WTC11 (cell line): ENCODE measurements around the gene RAB15. TPM values are rescaled to one million over a fixed set of nuclear protein-coding genes. Genes with fewer than 3 reads are reported as not detected.

ENCODE experiments used
- ATAC-seq: fragments of 200-7000 bp; cut with Tn5 transposase; 2 replicates; pipeline ENCODE4 v1.10.0; 2021; ENCODE audit warnings: mild to moderate bottlenecking, moderate library complexity
- CTCF ChIA-PET: fragments of 300-600 bp; sonication (Branson Sonifier 250); formaldehyde crosslinking; loops from one replicate; lab custom pipeline; 2021; ENCODE audit warnings: antibody characterized with exemption; lab: Charles Lee
- POLR2A ChIA-PET: fragments of 350-600 bp; sonication (Branson Sonifier 250); formaldehyde crosslinking; loops from one replicate; lab custom pipeline; 2021; ENCODE audit warnings: antibody characterized with exemption; lab: Charles Lee
- DNase-seq: peaks from one replicate; pipeline ENCODE4 v3.0.0; 2021; ENCODE audit warnings: low spot score
- H3K27ac Mint-ChIP-seq: 2 replicates; pipeline ENCODE4 v1.8.0; 2021; ENCODE audit warnings: mixed read lengths
- H3K27me3 Mint-ChIP-seq: 2 replicates; pipeline ENCODE4 v1.8.0; 2021; ENCODE audit warnings: low read depth, mild to moderate bottlenecking, moderate library complexity, mixed read lengths
- H3K36me3 Mint-ChIP-seq: 2 replicates; pipeline ENCODE4 v1.8.0; 2021; ENCODE audit warnings: mixed read lengths
- H3K4me1 Mint-ChIP-seq: 2 replicates; pipeline ENCODE4 v1.8.0; 2022; ENCODE audit warnings: mixed read lengths
- H3K4me3 Mint-ChIP-seq: 2 replicates; pipeline ENCODE4 v1.8.0; 2021; ENCODE audit warnings: mild to moderate bottlenecking, moderate library complexity, mixed read lengths
- H3K9me3 Mint-ChIP-seq: 2 replicates; pipeline ENCODE4 v1.8.0; 2021; ENCODE audit warnings: mixed read lengths
- ELF4 ChIP-seq: sonication (generic); formaldehyde crosslinking; IDR thresholded peaks from 2 replicates; pipeline ENCODE4 v1.8.1; 2022; ENCODE audit warnings: low read depth, mild to moderate bottlenecking, moderate library complexity, missing genetic modification reagents
- EMX1 ChIP-seq: fragments of 250-450 bp; sonication (Bioruptor Pico); IDR thresholded peaks from 2 replicates; pipeline ENCODE4 v1.8.0; 2021; ENCODE audit warnings: mild to moderate bottlenecking
- FOXJ3 ChIP-seq: sonication (generic); formaldehyde crosslinking; IDR thresholded peaks from 2 replicates; pipeline ENCODE4 v1.9.0; 2021; ENCODE audit warnings: missing genetic modification reagents, mild to moderate bottlenecking, borderline replicate concordance
- GRHL2 ChIP-seq: fragments of 250-450 bp; sonication (Bioruptor Pico); IDR thresholded peaks from 2 replicates; pipeline ENCODE4 v1.8.0; 2022; ENCODE audit warnings: mild to moderate bottlenecking, moderate library complexity; ENCODE audit not compliant: insufficient replicate concordance, severe bottlenecking
- HMGA2 ChIP-seq: fragments of 250-450 bp; sonication (Bioruptor Pico); IDR thresholded peaks from 2 replicates; pipeline ENCODE4 v1.4.0; 2021; ENCODE audit warnings: mild to moderate bottlenecking, moderate library complexity
- JUN ChIP-seq: sonication (generic); formaldehyde crosslinking; IDR thresholded peaks from 2 replicates; pipeline ENCODE4 v1.8.0; 2023; ENCODE audit warnings: mild to moderate bottlenecking, missing genetic modification reagents
- KAT7 ChIP-seq: sonication (generic); formaldehyde crosslinking; IDR thresholded peaks from 2 replicates; pipeline ENCODE4 v1.8.1; 2023; ENCODE audit warnings: missing genetic modification reagents, mild to moderate bottlenecking, borderline replicate concordance
- MYBL2 ChIP-seq: sonication (generic); formaldehyde crosslinking; IDR thresholded peaks from 2 replicates; pipeline ENCODE4 v1.8.1; 2023; ENCODE audit warnings: mild to moderate bottlenecking, moderate library complexity, missing genetic modification reagents
- NFYB ChIP-seq: sonication (generic); formaldehyde crosslinking; conservative IDR thresholded peaks from 2 replicates; pipeline ENCODE4 v1.8.0; 2022; ENCODE audit warnings: low read depth, missing genetic modification reagents
- PRRX2 ChIP-seq: fragments of 250-450 bp; sonication (Bioruptor Pico); IDR thresholded peaks from 2 replicates; pipeline ENCODE4 v1.8.0; 2021; ENCODE audit warnings: mild to moderate bottlenecking
- TEAD1 ChIP-seq: sonication (generic); formaldehyde crosslinking; IDR thresholded peaks from 2 replicates; pipeline ENCODE4 v1.8.0; 2022; ENCODE audit warnings: mild to moderate bottlenecking, missing genetic modification reagents
- ZBTB21 ChIP-seq: sonication (generic); formaldehyde crosslinking; IDR thresholded peaks from 2 replicates; pipeline ENCODE4 v1.8.1; 2023; ENCODE audit warnings: mild to moderate bottlenecking, missing genetic modification reagents, borderline replicate concordance
- ZNF219 ChIP-seq: sonication (generic); formaldehyde crosslinking; IDR thresholded peaks from 2 replicates; pipeline ENCODE4 v1.8.0; 2023; ENCODE audit warnings: missing genetic modification reagents, mild to moderate bottlenecking, borderline replicate concordance
- total RNA-seq: library from RNA; stranded (reverse); gene quantifications from 3 replicates; pipeline ENCODE4 v1.2.3, GENCODE V29; 2021
- TF ChIP-seq, protein P1 (sequence below): fragments of 250-450 bp; sonication (Bioruptor Pico); IDR thresholded peaks from 2 replicates; pipeline ENCODE4 v1.9.0; 2021; ENCODE audit warnings: mild to moderate bottlenecking, borderline replicate concordance
- TF ChIP-seq, protein P2 (sequence below): sonication (generic); formaldehyde crosslinking; IDR thresholded peaks from 2 replicates; pipeline ENCODE4 v1.8.0; 2023; ENCODE audit warnings: missing genetic modification reagents, mild to moderate bottlenecking, borderline replicate concordance
- TF ChIP-seq, protein P3 (sequence below): sonication (generic); formaldehyde crosslinking; IDR thresholded peaks from 2 replicates; pipeline ENCODE4 v1.8.0; 2023; ENCODE audit warnings: missing genetic modification reagents
- TF ChIP-seq, protein P4 (sequence below): fragments of 250-450 bp; sonication (Bioruptor Pico); IDR thresholded peaks from 2 replicates; pipeline ENCODE4 v2.1.2; 2022; ENCODE audit warnings: mild to moderate bottlenecking, moderate library complexity
- TF ChIP-seq, protein P5 (sequence below): sonication (generic); formaldehyde crosslinking; IDR thresholded peaks from 2 replicates; pipeline ENCODE4 v1.8.1; 2022; ENCODE audit warnings: mild to moderate bottlenecking, missing genetic modification reagents, moderate library complexity, borderline replicate concordance

RAB15 gene
- total RNA-seq, 1 experiment from 2014 or later = 49.1 TPM

DNA sequence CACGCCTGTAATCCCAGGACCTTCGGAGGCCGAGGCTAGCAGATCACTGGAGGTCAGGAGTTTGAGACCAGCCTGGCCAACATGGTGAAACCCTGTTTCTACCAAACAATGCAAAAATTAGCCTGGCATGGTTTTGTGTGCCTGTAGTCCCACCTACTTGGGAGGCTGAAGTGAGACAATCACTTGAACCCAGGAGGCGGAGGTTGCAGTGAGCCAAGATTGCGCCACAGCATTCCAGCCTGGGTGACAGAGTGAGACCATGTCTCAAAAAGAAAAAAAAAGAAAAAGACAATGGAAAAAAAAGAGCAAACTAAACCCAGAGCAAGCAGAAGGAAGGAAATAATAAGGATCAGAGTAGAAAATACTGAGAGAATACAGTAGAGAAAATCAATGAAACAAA lies 52.5 kb downstream of the RAB15 start:
- Mint-ChIP-seq H3K27ac (no peak overlapping the region), H3K4me3 (no peak overlapping the region), H3K9me3 (peaks cover 7% of the 10 kb centered on the region; the same call in 1 of the 2 replicates), H3K36me3 (peaks cover 20% of the 10 kb centered on the region), H3K27me3 (no peaks in the 10 kb centered on the region), H3K4me1 (peaks cover 14% of the 10 kb centered on the region)
- no peak for ATAC-seq
- TF ChIP-seq, protein P1, sequence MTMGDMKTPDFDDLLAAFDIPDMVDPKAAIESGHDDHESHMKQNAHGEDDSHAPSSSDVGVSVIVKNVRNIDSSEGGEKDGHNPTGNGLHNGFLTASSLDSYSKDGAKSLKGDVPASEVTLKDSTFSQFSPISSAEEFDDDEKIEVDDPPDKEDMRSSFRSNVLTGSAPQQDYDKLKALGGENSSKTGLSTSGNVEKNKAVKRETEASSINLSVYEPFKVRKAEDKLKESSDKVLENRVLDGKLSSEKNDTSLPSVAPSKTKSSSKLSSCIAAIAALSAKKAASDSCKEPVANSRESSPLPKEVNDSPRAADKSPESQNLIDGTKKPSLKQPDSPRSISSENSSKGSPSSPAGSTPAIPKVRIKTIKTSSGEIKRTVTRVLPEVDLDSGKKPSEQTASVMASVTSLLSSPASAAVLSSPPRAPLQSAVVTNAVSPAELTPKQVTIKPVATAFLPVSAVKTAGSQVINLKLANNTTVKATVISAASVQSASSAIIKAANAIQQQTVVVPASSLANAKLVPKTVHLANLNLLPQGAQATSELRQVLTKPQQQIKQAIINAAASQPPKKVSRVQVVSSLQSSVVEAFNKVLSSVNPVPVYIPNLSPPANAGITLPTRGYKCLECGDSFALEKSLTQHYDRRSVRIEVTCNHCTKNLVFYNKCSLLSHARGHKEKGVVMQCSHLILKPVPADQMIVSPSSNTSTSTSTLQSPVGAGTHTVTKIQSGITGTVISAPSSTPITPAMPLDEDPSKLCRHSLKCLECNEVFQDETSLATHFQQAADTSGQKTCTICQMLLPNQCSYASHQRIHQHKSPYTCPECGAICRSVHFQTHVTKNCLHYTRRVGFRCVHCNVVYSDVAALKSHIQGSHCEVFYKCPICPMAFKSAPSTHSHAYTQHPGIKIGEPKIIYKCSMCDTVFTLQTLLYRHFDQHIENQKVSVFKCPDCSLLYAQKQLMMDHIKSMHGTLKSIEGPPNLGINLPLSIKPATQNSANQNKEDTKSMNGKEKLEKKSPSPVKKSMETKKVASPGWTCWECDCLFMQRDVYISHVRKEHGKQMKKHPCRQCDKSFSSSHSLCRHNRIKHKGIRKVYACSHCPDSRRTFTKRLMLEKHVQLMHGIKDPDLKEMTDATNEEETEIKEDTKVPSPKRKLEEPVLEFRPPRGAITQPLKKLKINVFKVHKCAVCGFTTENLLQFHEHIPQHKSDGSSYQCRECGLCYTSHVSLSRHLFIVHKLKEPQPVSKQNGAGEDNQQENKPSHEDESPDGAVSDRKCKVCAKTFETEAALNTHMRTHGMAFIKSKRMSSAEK (CRISPR knock-in tag) = no peak
- no peak for TF ChIP-seq KAT7 (CRISPR knock-in tag)
- POLR2A ChIA-PET = no interaction called here
- DNase-seq = no peak
- CTCF ChIA-PET = no interaction called here

DNA sequence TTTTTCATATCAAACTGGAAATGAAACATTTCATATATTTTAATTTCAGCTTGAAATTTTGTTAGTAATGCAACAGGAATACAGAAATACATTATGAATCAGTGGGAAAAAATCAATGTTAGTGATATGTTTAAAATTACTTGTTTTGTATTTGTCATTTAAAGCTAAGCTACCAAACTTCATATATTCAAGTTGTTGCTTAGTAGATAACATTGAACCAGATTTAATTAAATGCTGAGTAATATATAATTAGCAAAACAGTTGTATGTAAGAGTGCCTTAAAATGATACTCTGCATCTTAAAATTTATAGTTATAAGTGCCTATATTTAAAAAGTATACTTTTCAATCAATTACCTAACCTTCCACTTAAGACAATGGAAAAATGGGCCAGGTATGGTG lies 52.9 kb downstream of the RAB15 start:
- DNase-seq (no peak), ATAC-seq (no peak)
- no peak for TF ChIP-seq TEAD1 (CRISPR knock-in tag)
- TF ChIP-seq ZBTB21 (CRISPR knock-in tag) = no peak
- TF ChIP-seq, protein P2, sequence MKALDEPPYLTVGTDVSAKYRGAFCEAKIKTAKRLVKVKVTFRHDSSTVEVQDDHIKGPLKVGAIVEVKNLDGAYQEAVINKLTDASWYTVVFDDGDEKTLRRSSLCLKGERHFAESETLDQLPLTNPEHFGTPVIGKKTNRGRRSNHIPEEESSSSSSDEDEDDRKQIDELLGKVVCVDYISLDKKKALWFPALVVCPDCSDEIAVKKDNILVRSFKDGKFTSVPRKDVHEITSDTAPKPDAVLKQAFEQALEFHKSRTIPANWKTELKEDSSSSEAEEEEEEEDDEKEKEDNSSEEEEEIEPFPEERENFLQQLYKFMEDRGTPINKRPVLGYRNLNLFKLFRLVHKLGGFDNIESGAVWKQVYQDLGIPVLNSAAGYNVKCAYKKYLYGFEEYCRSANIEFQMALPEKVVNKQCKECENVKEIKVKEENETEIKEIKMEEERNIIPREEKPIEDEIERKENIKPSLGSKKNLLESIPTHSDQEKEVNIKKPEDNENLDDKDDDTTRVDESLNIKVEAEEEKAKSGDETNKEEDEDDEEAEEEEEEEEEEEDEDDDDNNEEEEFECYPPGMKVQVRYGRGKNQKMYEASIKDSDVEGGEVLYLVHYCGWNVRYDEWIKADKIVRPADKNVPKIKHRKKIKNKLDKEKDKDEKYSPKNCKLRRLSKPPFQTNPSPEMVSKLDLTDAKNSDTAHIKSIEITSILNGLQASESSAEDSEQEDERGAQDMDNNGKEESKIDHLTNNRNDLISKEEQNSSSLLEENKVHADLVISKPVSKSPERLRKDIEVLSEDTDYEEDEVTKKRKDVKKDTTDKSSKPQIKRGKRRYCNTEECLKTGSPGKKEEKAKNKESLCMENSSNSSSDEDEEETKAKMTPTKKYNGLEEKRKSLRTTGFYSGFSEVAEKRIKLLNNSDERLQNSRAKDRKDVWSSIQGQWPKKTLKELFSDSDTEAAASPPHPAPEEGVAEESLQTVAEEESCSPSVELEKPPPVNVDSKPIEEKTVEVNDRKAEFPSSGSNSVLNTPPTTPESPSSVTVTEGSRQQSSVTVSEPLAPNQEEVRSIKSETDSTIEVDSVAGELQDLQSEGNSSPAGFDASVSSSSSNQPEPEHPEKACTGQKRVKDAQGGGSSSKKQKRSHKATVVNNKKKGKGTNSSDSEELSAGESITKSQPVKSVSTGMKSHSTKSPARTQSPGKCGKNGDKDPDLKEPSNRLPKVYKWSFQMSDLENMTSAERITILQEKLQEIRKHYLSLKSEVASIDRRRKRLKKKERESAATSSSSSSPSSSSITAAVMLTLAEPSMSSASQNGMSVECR (CRISPR knock-in tag) = no peak
- no peak for TF ChIP-seq ELF4 (CRISPR knock-in tag)
- TF ChIP-seq EMX1 (CRISPR knock-in tag) = no peak
- no peak for TF ChIP-seq MYBL2 (CRISPR knock-in tag)
- TF ChIP-seq ZNF219 (CRISPR knock-in tag) = no peak
- no peak for TF ChIP-seq GRHL2 (CRISPR knock-in tag)
- TF ChIP-seq, protein P3, sequence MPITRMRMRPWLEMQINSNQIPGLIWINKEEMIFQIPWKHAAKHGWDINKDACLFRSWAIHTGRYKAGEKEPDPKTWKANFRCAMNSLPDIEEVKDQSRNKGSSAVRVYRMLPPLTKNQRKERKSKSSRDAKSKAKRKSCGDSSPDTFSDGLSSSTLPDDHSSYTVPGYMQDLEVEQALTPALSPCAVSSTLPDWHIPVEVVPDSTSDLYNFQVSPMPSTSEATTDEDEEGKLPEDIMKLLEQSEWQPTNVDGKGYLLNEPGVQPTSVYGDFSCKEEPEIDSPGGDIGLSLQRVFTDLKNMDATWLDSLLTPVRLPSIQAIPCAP (CRISPR knock-in tag) = no peak
- TF ChIP-seq NFYB (CRISPR knock-in tag) = no peak
- TF ChIP-seq FOXJ3 (CRISPR knock-in tag) = no peak
- no peak for TF ChIP-seq JUN (CRISPR knock-in tag)
- TF ChIP-seq, protein P4, sequence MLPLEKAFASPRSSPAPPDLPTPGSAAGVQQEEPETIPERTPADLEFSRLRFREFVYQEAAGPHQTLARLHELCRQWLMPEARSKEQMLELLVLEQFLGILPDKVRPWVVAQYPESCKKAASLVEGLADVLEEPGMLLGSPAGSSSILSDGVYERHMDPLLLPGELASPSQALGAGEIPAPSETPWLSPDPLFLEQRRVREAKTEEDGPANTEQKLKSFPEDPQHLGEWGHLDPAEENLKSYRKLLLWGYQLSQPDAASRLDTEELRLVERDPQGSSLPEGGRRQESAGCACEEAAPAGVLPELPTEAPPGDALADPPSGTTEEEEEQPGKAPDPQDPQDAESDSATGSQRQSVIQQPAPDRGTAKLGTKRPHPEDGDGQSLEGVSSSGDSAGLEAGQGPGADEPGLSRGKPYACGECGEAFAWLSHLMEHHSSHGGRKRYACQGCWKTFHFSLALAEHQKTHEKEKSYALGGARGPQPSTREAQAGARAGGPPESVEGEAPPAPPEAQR = no peak
- TF ChIP-seq HMGA2 (CRISPR knock-in tag) = no peak
- no peak for TF ChIP-seq PRRX2 (CRISPR knock-in tag)
- TF ChIP-seq, protein P5, sequence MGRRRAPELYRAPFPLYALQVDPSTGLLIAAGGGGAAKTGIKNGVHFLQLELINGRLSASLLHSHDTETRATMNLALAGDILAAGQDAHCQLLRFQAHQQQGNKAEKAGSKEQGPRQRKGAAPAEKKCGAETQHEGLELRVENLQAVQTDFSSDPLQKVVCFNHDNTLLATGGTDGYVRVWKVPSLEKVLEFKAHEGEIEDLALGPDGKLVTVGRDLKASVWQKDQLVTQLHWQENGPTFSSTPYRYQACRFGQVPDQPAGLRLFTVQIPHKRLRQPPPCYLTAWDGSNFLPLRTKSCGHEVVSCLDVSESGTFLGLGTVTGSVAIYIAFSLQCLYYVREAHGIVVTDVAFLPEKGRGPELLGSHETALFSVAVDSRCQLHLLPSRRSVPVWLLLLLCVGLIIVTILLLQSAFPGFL (CRISPR knock-in tag) = no peak
- Mint-ChIP-seq H3K4me1 (peaks cover 14% of the 10 kb centered on the region), H3K36me3 (peaks cover 17% of the 10 kb centered on the region), H3K9me3 (peaks cover 7% of the 10 kb centered on the region; the same call in 1 of the 2 replicates), H3K27ac (no peak overlapping the region), H3K4me3 (no peak overlapping the region), H3K27me3 (no peaks in the 10 kb centered on the region)
- ChIA-PET POLR2A (no interaction called here), CTCF (interaction anchor here (0.8 kb wide), 1 partner anchor 8 kb away, joined by 3 read pairs; no protein-coding TSS in a partner anchor)
